IMR-90 (cell line): ENCODE measurements around the gene MCF2L2.

Source experiments
- CEBPB ChIP-seq: IDR thresholded peaks from 2 replicates; pipeline ENCODE4 v1.6.1; 2012; ENCODE audit warnings: low read depth, low read length, improper control_type of control experiment
- CTCF ChIP-seq: conservative IDR thresholded peaks from 2 replicates; pipeline ENCODE4 v1.5.1; 2012; ENCODE audit warnings: mild to moderate bottlenecking, low read depth, low read length, improper control_type of control experiment
- FOS ChIP-seq: fragments of 150-350 bp; IDR thresholded peaks from 2 replicates; pipeline ENCODE4 v1.6.1; 2016; ENCODE audit warnings: low read depth, low read length
- MAZ ChIP-seq: IDR thresholded peaks from 2 replicates; pipeline ENCODE4 v1.6.1; 2012; ENCODE audit warnings: low read depth, mild to moderate bottlenecking, low read length, improper control_type of control experiment, moderate library complexity, borderline replicate concordance
- MXI1 ChIP-seq: IDR thresholded peaks from 2 replicates; pipeline ENCODE4 v1.6.1; 2012; ENCODE audit warnings: low read depth, mild to moderate bottlenecking, low read length, moderate library complexity, borderline replicate concordance
- POLR2A ChIP-seq: IDR thresholded peaks from 2 replicates; pipeline ENCODE4 v1.6.1; 2012; ENCODE audit warnings: mild to moderate bottlenecking, low read depth, low read length
- RAD21 ChIP-seq: IDR thresholded peaks from 2 replicates; pipeline ENCODE4 v1.6.1; 2012; ENCODE audit warnings: low read length, improper control_type of control experiment
- SMC3 ChIP-seq: fragments of 150-350 bp; IDR thresholded peaks from 2 replicates; pipeline ENCODE4 v1.6.1; 2016; ENCODE audit warnings: low read depth, mild to moderate bottlenecking, antibody characterized with exemption, low read length, moderate library complexity
- USF2 ChIP-seq: fragments of 150-350 bp; IDR thresholded peaks from 2 replicates; pipeline ENCODE4 v1.6.1; 2017; ENCODE audit warnings: mild to moderate bottlenecking, antibody characterized with exemption, low read length, low read depth

- TF ChIP-seq MAZ, result no peak
- no peak for TF ChIP-seq CTCF
- no peak for TF ChIP-seq SMC3
- TF ChIP-seq CEBPB, result no peak
- TF ChIP-seq USF2, result no peak
- no peak for TF ChIP-seq FOS
- no peak for TF ChIP-seq MXI1
- no peak for TF ChIP-seq RAD21
- no peak for TF ChIP-seq POLR2A
Observed at GRCh38 chr3:183313351-183313750, 115.1 kb downstream of the MCF2L2 start.
